Measurements from ENCODE around the gene EXOC3.
"Not testable (repeated sequence)": the region's sequence is repeated elsewhere in the genome, so short reads cannot be mapped to it uniquely, and the experiment has no call there.

The EXOC3 gene

GRCh38 chr5:442335-443238 is at the start of gene EXOC3:
EXOC3 (plus strand) TSS chr5:443176; CDS start chr5:446206, 3,030 bp downstream.
- peak; percentile 78 to 80 for DNase-seq

GRCh38 chr5:393846-394275 is 49.1 kb upstream of the EXOC3 start:
- DNase-seq: no peak

- DNase-seq: no peak
These were observed 48.3 kb upstream of the EXOC3 start for GRCh38 chr5:394671-395155.

GRCh38 chr5:395156-395920 is 47.6 kb upstream of the EXOC3 start:
- DNase-seq: no peak

- no peak for DNase-seq
These were observed 47.0 kb upstream of the EXOC3 start for GRCh38 chr5:395921-396530.

GRCh38 chr5:396531-396961 is 46.4 kb upstream of the EXOC3 start:
- no peak for DNase-seq

GRCh38 chr5:398141-398474 is 44.9 kb upstream of the EXOC3 start:
- DNase-seq: not testable (repeated sequence)

- DNase-seq: no peak
These were observed 44.3 kb upstream of the EXOC3 start for GRCh38 chr5:398475-399295.

- DNase-seq: peak; percentile 41 to 86
These were observed 43.4 kb upstream of the EXOC3 start for GRCh38 chr5:399296-400281.

GRCh38 chr5:400282-401145 is 42.5 kb upstream of the EXOC3 start:
- no peak for DNase-seq

GRCh38 chr5:401146-402034 is 41.6 kb upstream of the EXOC3 start:
- no peak for DNase-seq

- DNase-seq: not testable (repeated sequence)
These were observed 40.8 kb upstream of the EXOC3 start for GRCh38 chr5:402219-402614.

- DNase-seq: peak in 1 of 2 donors; percentile 46
These were observed 40.2 kb upstream of the EXOC3 start for GRCh38 chr5:402615-403359.

GRCh38 chr5:403995-404394 is 39.0 kb upstream of the EXOC3 start:
- DNase-seq: no peak

GRCh38 chr5:404666-405241 is 38.2 kb upstream of the EXOC3 start:
- no peak for DNase-seq

GRCh38 chr5:405421-405820 is 37.6 kb upstream of the EXOC3 start:
- no peak for DNase-seq

- DNase-seq: no peak
These were observed 36.9 kb upstream of the EXOC3 start for GRCh38 chr5:406041-406440.

GRCh38 chr5:407051-407450 is 35.9 kb upstream of the EXOC3 start:
- DNase-seq: no peak
